Measurements from ENCODE around the gene ASCC1.
A peak's percentile ranks its signal among the peaks of the same experiment; 100 is the strongest.

ASCC1 gene

GRCh38 chr10:72127571-72127970 is 88.5 kb downstream of the ASCC1 start:
- Histone ChIP-seq H3K4me2 (ENCODE audit: low read length) (no peak overlapping the region), H3F3A (ENCODE audit: control insufficient read depth, insufficient read depth) (0 out of 2 replicates have a peak, but pooled peaks cover 2% of the 10 kb centered on the region), H3K4me1 (ENCODE audit: control insufficient read depth, low read length) (0 out of 2 replicates have a peak, but pooled peaks cover 3% of the 10 kb centered on the region), H3K4me3 (ENCODE audit: low read length) (no peak overlapping the region), H3K36me3 (ENCODE audit: control insufficient read depth, low read length) (peaks cover 15% of the 10 kb centered on the region), H3K27me3 (ENCODE audit: control insufficient read depth, low read length) (no peaks in the 10 kb centered on the region), H3K27ac (ENCODE audit: low read depth, low read length) (no peak overlapping the region), H3K9me3 (ENCODE audit: control insufficient read depth, insufficient read depth, low read length) (no peaks in the 10 kb centered on the region), H3K9me2 (replicated peaks; ENCODE audit: control insufficient read depth, low read length) (no peaks in the 10 kb centered on the region), H3K79me2 (ENCODE audit: control insufficient read depth, low read length) (no peaks in the 10 kb centered on the region), H4K20me1 (ENCODE audit: control insufficient read depth, insufficient read depth, low read depth, low read length) (no peaks in the 10 kb centered on the region)
- TF ChIP-seq CTCF (IDR thresholded peaks at IDR 0.05; ENCODE audit: low read depth, low read length, poor library complexity, severe bottlenecking): no peak
- no peak for TF ChIP-seq EZH2phosphoT487 (IDR thresholded peaks at IDR 0.05; ENCODE audit: borderline replicate concordance, low read length)

- Histone ChIP-seq H3K4me2 (ENCODE audit: low read length) (no peak overlapping the region), H4K20me1 (ENCODE audit: control insufficient read depth, insufficient read depth, low read depth, low read length) (no peaks in the 10 kb centered on the region), H3K4me3 (ENCODE audit: low read length) (no peak overlapping the region), H3K79me2 (ENCODE audit: control insufficient read depth, low read length) (no peaks in the 10 kb centered on the region), H3K4me1 (ENCODE audit: control insufficient read depth, low read length) (0 out of 2 replicates have a peak, but pooled peaks cover 3% of the 10 kb centered on the region), H3K9me2 (replicated peaks; ENCODE audit: control insufficient read depth, low read length) (no peaks in the 10 kb centered on the region), H3K27me3 (ENCODE audit: control insufficient read depth, low read length) (no peaks in the 10 kb centered on the region), H3K9me3 (ENCODE audit: control insufficient read depth, insufficient read depth, low read length) (no peaks in the 10 kb centered on the region), H3K27ac (ENCODE audit: low read depth, low read length) (no peak overlapping the region), H3K36me3 (ENCODE audit: control insufficient read depth, low read length) (peaks cover 13% of the 10 kb centered on the region), H3F3A (ENCODE audit: control insufficient read depth, insufficient read depth) (0 out of 2 replicates have a peak, but pooled peaks cover 2% of the 10 kb centered on the region)
- TF ChIP-seq CTCF (IDR thresholded peaks at IDR 0.05; ENCODE audit: low read depth, low read length, poor library complexity, severe bottlenecking) (no peak), EZH2phosphoT487 (IDR thresholded peaks at IDR 0.05; ENCODE audit: borderline replicate concordance, low read length) (no peak)
These were observed 89.2 kb downstream of the ASCC1 start for GRCh38 chr10:72126872-72127232.

- no peak overlapping the region for H3K27ac ChIP-seq (ENCODE audit: low read depth, low read length)
- no peak overlapping the region for H3K4me2 ChIP-seq (ENCODE audit: low read length)
- no peak overlapping the region for H3K4me3 ChIP-seq (ENCODE audit: low read length)
- H3K27me3 ChIP-seq (ENCODE audit: control insufficient read depth, low read length): no peaks in the 10 kb centered on the region
- H3K36me3 ChIP-seq (ENCODE audit: control insufficient read depth, low read length): peaks cover 13% of the 10 kb centered on the region
- H4K20me1 ChIP-seq (ENCODE audit: control insufficient read depth, insufficient read depth, low read depth, low read length): no peaks in the 10 kb centered on the region
- H3K4me1 ChIP-seq (ENCODE audit: control insufficient read depth, low read length): 0 out of 2 replicates have a peak, but pooled peaks cover 3% of the 10 kb centered on the region
- TF ChIP-seq EZH2phosphoT487 (IDR thresholded peaks at IDR 0.05; ENCODE audit: borderline replicate concordance, low read length) (no peak), CTCF (IDR thresholded peaks at IDR 0.05; ENCODE audit: low read depth, low read length, poor library complexity, severe bottlenecking) (peak; percentile 60)
- no peaks in the 10 kb centered on the region for H3K79me2 ChIP-seq (ENCODE audit: control insufficient read depth, low read length)
- no peaks in the 10 kb centered on the region for H3K9me3 ChIP-seq (ENCODE audit: control insufficient read depth, insufficient read depth, low read length)
- 0 out of 2 replicates have a peak, but pooled peaks cover 2% of the 10 kb centered on the region for H3F3A ChIP-seq (ENCODE audit: control insufficient read depth, insufficient read depth)
- no peaks in the 10 kb centered on the region for H3K9me2 ChIP-seq (replicated peaks; ENCODE audit: control insufficient read depth, low read length)
These were observed 89.7 kb downstream of the ASCC1 start for GRCh38 chr10:72126184-72126871.
